Urinary bladder (tissue), 4 donors: Measurements from ENCODE around the gene ATP10D. TPM values are rescaled to one million over a fixed set of nuclear protein-coding genes. Genes with fewer than 3 reads are reported as not detected.
A peak's percentile ranks its signal among the peaks of the same experiment; 100 is the strongest.

Experiments used
- DNase-seq: peaks from one replicate; pipeline ENCODE4 v3.0.0-alpha.2; 2015; ENCODE audit errors: extremely low spot score
- H3K27ac ChIP-seq: one replicate; pipeline ENCODE4 v1.5.1; 2013; ENCODE audit warnings: low read depth, mild to moderate bottlenecking, moderate library complexity
- H3K36me3 ChIP-seq: one replicate; pipeline ENCODE4 v1.6.1; 2013; ENCODE audit warnings: mild to moderate bottlenecking, moderate library complexity; ENCODE audit not compliant: insufficient read depth
- H3K4me1 ChIP-seq: one replicate; pipeline ENCODE4 v1.6.1; 2013; ENCODE audit warnings: mild to moderate bottlenecking, moderate library complexity; ENCODE audit not compliant: insufficient read depth
- H3K4me3 ChIP-seq: one replicate; pipeline ENCODE4 v1.5.1; 2013; ENCODE audit warnings: low read depth, low read length
- WGBS: extraction: QIAGEN DNeasy Blood & Tissue Kit; methylation state at CpG from one replicate; pipeline ENCODE4 v1.1.7; 2013; 5-methylcytosine and 5-hydroxymethylcytosine counted together
- polyA plus RNA-seq: library from polyadenylated mRNA; stranded (reverse); fragments of 200-250 nt; gene quantifications from one replicate; pipeline ENCODE4 v1.2.3, GENCODE V29; 2013
- total RNA-seq: library from RNA; depleted of rRNA; stranded (reverse); fragments of >200 nt; gene quantifications from one replicate; pipeline ENCODE4 v1.2.3, GENCODE V29; 2014
- donor health status: healthy with polysubstance abuse.
- donor health status: healthy.

The ATP10D gene
- total RNA-seq: 38.3 TPM
- 12.3 TPM for polyA plus RNA-seq

- DNase-seq: peak; percentile 84
- Histone ChIP-seq H3K27ac (peak within 1 kb of the TSS; percentile 69), H3K4me1 (no peaks in the 10 kb centered on the region), H3K36me3 (no peaks in the 10 kb centered on the region), H3K4me3 (peak within 1 kb of the TSS; percentile 46)
- under 1% methylated on average over 34 of the region's 34 CpGs for WGBS
Measured at GRCh38 chr4:47485047-47485692, at the start of gene ATP10D. ATP10D (plus strand) TSS chr4:47485275; CDS start chr4:47512541, 27,266 bp downstream.

GRCh38 chr4:47442980-47443379 lies 42.1 kb upstream of the ATP10D start:
- no peak overlapping the region for H3K4me3 ChIP-seq
- 82% methylated on average over 5 of the region's 5 CpGs for WGBS
- no peak for DNase-seq
- no peak overlapping the region for H3K27ac ChIP-seq
- H3K36me3 ChIP-seq: no peaks in the 10 kb centered on the region
- no peaks in the 10 kb centered on the region for H3K4me1 ChIP-seq

- no peaks in the 10 kb centered on the region for H3K4me1 ChIP-seq
- H3K27ac ChIP-seq: no peak overlapping the region
- DNase-seq: no peak
- WGBS: 94% methylated on average over 2 of the region's 2 CpGs
- no peaks in the 10 kb centered on the region for H3K36me3 ChIP-seq
- H3K4me3 ChIP-seq: no peak overlapping the region
Measured at GRCh38 chr4:47444031-47444430, 41.0 kb upstream of the ATP10D start.

- H3K27ac ChIP-seq: no peak overlapping the region
- no peaks in the 10 kb centered on the region for H3K4me1 ChIP-seq
- no peak overlapping the region for H3K4me3 ChIP-seq
- DNase-seq: no peak
- peaks cover 2% of the 10 kb centered on the region for H3K36me3 ChIP-seq
- 49% methylated on average over 4 of the region's 4 CpGs for WGBS
Measured at GRCh38 chr4:47451657-47452056, 33.4 kb upstream of the ATP10D start.

- DNase-seq: no peak
- Histone ChIP-seq H3K4me1 (no peaks in the 10 kb centered on the region), H3K27ac (peak overlapping the region; percentile 13), H3K36me3 (peaks cover 3% of the 10 kb centered on the region), H3K4me3 (peak overlapping the region; percentile 77)
- whole genome bisulfite sequencing: 11% methylated on average over 6 of the region's 6 CpGs
Measured at GRCh38 chr4:47462799-47463234, 22.3 kb upstream of the ATP10D start.

- Histone ChIP-seq H3K27ac (peak within 1 kb of the TSS; percentile 13), H3K4me3 (peak within 1 kb of the TSS; percentile 77), H3K36me3 (peaks cover 3% of the 10 kb centered on the region), H3K4me1 (no peaks in the 10 kb centered on the region)
- WGBS: under 1% methylated on average over 51 of the region's 51 CpGs
- DNase-seq: peak; percentile 95
Measured at GRCh38 chr4:47463235-47463956, 21.7 kb upstream of the ATP10D start, which contains the start of gene COMMD8. COMMD8 (minus strand) TSS chr4:47463702; CDS start chr4:47463651, 51 bp downstream.

GRCh38 chr4:47465004-47465403 lies 20.1 kb upstream of the ATP10D start:
- WGBS: 79% methylated on average over 2 of the region's 2 CpGs
- Histone ChIP-seq H3K36me3 (no peaks in the 10 kb centered on the region), H3K4me1 (no peaks in the 10 kb centered on the region), H3K27ac (no peak overlapping the region), H3K4me3 (no peak overlapping the region)
- DNase-seq: no peak

GRCh38 chr4:47466056-47466785 lies 18.9 kb upstream of the ATP10D start:
- Histone ChIP-seq H3K4me1 (no peaks in the 10 kb centered on the region), H3K27ac (no peak overlapping the region), H3K4me3 (no peak overlapping the region), H3K36me3 (no peaks in the 10 kb centered on the region)
- WGBS: 35% methylated on average over 2 of the region's 2 CpGs
- DNase-seq: no peak

GRCh38 chr4:47468706-47469365 lies 16.2 kb upstream of the ATP10D start:
- 77% methylated on average over 6 of the region's 6 CpGs for WGBS
- no peaks in the 10 kb centered on the region for H3K4me1 ChIP-seq
- H3K36me3 ChIP-seq: no peaks in the 10 kb centered on the region
- H3K4me3 ChIP-seq: no peak overlapping the region
- DNase-seq: no peak
- H3K27ac ChIP-seq: no peak overlapping the region

- WGBS: 87% methylated on average over 3 of the region's 3 CpGs
Measured at GRCh38 chr4:47469951-47470350, 15.1 kb upstream of the ATP10D start.

GRCh38 chr4:47471064-47471463 lies 14.0 kb upstream of the ATP10D start:
- no peak for DNase-seq
- H3K27ac ChIP-seq: no peak overlapping the region
- WGBS: 54% methylated on average over 4 of the region's 4 CpGs

More at GRCh38 chr4:47469951-47470350, 15.1 kb upstream of the ATP10D start:
- no peak for DNase-seq
- Histone ChIP-seq H3K27ac (no peak overlapping the region), H3K4me3 (no peak overlapping the region), H3K36me3 (no peaks in the 10 kb centered on the region), H3K4me1 (no peaks in the 10 kb centered on the region)

GRCh38 chr4:47471591-47471990 lies 13.5 kb upstream of the ATP10D start:
- H3K36me3 ChIP-seq: no peaks in the 10 kb centered on the region
- no peaks in the 10 kb centered on the region for H3K4me1 ChIP-seq
- WGBS: 88% methylated on average over 2 of the region's 2 CpGs
- no peak overlapping the region for H3K27ac ChIP-seq
- no peak overlapping the region for H3K4me3 ChIP-seq
- DNase-seq: no peak

More at GRCh38 chr4:47471064-47471463, 14.0 kb upstream of the ATP10D start:
- Histone ChIP-seq H3K4me3 (no peak overlapping the region), H3K4me1 (no peaks in the 10 kb centered on the region), H3K36me3 (no peaks in the 10 kb centered on the region)

GRCh38 chr4:47473141-47473750 lies 11.8 kb upstream of the ATP10D start:
- WGBS: 88% methylated on average over 3 of the region's 3 CpGs
- Histone ChIP-seq H3K36me3 (no peaks in the 10 kb centered on the region), H3K4me3 (no peak overlapping the region), H3K4me1 (no peaks in the 10 kb centered on the region), H3K27ac (no peak overlapping the region)
- DNase-seq: no peak
